GM10248 (cell line): Measurements from ENCODE around the gene S1PR3.

Source experiments
- CTCF ChIA-PET: fragments of 300-600 bp; sonication (Branson Sonifier 250); formaldehyde crosslinking; extraction: SDS; loops from one replicate; lab custom pipeline; 2021; ENCODE audit warnings: antibody characterized with exemption; lab: Yijun Ruan, JAX
- POLR2A ChIA-PET: fragments of 350-650 bp; sonication (Branson Sonifier 250); formaldehyde crosslinking; extraction: SDS; loops from one replicate; lab custom pipeline; 2020; ENCODE audit warnings: antibody characterized with exemption; lab: Yijun Ruan, JAX
- DNase-seq: peaks from one replicate; pipeline ENCODE4 v3.0.0; 2012; ENCODE audit errors: extremely low spot score
- TF ChIP-seq, protein P1 (sequence below): IDR thresholded peaks from 2 replicates; pipeline ENCODE4 v1.5.1; 2012; ENCODE audit warnings: mild to moderate bottlenecking, low read depth; ENCODE audit errors: extremely low read depth, missing control alignments, control extremely low read depth

The S1PR3 gene

DNA sequence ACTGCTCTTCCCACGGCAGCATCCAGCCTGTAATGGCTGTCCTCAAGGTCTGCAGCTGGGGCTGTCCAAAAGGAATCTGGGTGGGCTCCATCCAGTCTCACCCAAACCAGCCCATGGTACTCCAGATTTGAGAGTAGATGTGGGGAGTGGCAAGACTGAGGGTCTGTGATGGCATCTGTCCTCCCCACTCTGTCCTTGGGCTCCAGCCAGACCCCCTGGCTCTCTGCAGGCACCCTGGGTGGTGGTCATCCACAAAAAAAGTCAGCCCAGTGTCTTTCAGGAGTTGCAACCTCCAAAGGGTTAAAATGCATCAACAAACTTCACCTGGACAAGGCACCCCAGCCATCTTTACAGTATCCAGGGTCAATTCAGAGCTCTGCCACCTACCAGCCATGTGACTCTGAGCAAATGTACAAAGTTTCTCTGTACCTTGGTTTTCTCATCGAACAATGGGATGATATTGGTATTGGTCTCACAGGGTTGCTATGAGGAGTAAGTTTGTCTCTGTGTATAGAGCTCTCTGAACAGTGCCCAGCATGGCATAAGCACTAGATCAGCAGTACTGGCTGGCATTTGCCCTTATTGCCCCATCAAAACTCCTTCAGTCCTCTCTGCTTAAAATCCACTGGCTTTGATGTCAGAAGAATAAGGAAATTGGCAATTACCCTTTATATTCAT lies 7.3 kb upstream of the S1PR3 start:
- TF ChIP-seq, protein P1, sequence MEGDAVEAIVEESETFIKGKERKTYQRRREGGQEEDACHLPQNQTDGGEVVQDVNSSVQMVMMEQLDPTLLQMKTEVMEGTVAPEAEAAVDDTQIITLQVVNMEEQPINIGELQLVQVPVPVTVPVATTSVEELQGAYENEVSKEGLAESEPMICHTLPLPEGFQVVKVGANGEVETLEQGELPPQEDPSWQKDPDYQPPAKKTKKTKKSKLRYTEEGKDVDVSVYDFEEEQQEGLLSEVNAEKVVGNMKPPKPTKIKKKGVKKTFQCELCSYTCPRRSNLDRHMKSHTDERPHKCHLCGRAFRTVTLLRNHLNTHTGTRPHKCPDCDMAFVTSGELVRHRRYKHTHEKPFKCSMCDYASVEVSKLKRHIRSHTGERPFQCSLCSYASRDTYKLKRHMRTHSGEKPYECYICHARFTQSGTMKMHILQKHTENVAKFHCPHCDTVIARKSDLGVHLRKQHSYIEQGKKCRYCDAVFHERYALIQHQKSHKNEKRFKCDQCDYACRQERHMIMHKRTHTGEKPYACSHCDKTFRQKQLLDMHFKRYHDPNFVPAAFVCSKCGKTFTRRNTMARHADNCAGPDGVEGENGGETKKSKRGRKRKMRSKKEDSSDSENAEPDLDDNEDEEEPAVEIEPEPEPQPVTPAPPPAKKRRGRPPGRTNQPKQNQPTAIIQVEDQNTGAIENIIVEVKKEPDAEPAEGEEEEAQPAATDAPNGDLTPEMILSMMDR: no peak

GRCh38 chr9:88984543-88984883 lies 6.8 kb upstream of the S1PR3 start:
- ChIA-PET POLR2A (no interaction called here), CTCF (no interaction called here)
- no peak for DNase-seq
- TF ChIP-seq, protein P1: no peak

More for the DNA sequence above, 7.3 kb upstream of the S1PR3 start:
- CTCF ChIA-PET: no interaction called here
- POLR2A ChIA-PET: no interaction called here
- no peak for DNase-seq

GRCh38 chr9:88985616-88986015 lies 5.7 kb upstream of the S1PR3 start:
- no peak for DNase-seq
- POLR2A ChIA-PET: no interaction called here
- TF ChIP-seq, protein P1: no peak
- CTCF ChIA-PET: interaction anchor here (1.5 kb wide), 1 partner anchor 15 kb away, joined by 5 read pairs; no protein-coding TSS in a partner anchor

GRCh38 chr9:88986776-88987175 lies 4.5 kb upstream of the S1PR3 start:
- no peak for DNase-seq
- ChIA-PET CTCF (interaction anchor here (1.5 kb wide), 1 partner anchor 14 kb away, joined by 5 read pairs; no protein-coding TSS in a partner anchor), POLR2A (no interaction called here)
- TF ChIP-seq, protein P1: no peak

DNA sequence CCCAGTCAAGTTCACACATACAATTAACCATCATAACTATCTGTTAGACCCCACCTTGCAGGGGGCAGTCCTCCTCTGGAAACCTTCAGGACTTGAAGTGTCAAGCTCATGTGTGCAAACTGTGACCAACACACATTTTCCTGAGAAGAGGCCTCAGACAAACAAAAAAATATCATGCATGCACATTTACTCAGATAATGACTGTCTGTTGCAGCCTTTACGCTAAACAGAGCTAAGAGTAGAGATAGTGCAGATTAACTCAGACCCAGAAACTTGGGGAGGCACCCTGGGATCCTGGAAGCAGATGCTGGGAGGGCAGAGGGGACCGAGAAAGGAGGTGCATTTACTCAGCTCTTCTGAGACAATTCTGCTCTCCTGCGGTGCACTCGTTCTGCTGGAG lies 3.6 kb upstream of the S1PR3 start:
- ChIA-PET POLR2A (no interaction called here), CTCF (no interaction called here)
- DNase-seq: no peak
- TF ChIP-seq, protein P1: no peak

- CTCF ChIA-PET: no interaction called here
These were observed 2.2 kb upstream of the S1PR3 start for GRCh38 chr9:88988796-88989641.

More at GRCh38 chr9:88988796-88989641, 2.2 kb upstream of the S1PR3 start:
- TF ChIP-seq, protein P1: no peak
- no peak for DNase-seq
- POLR2A ChIA-PET: no interaction called here
